Measurements from ENCODE around the gene UGT1A9.

Gene UGT1A9

DNA sequence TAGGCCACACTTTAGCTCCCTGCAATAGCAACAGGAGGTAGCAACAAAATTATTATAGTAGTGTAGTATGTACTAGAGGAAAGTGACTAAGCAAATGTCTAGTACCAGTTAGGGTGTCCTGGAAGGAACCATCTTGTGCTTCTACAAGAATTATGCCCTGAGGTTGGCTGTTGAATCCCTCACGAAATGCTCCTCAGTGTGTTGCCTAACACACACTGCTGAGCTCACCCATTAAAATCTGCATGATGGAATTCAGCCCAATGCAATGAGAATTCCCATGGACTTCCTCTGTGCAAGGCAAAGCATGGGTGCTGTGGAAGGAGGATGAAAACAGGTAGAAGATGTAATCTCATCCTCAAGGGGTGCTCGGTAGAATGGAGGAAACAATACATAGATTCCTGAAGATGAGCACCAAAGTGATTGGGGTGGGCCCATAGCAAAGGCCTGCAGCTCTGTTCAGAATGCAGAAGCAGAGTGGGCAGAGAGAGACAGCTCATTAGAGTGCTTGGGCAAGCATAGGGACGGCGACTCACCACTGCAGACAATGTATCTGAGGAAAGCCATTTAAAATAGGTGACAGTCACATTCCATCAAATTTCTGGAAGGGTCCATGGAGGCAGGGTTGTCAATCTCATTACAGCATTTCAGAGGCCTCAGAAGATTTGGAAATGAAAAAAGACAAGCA, 8.8 kb downstream of the UGT1A9 start:
- no peak overlapping the region for H3K4me3 ChIP-seq (ENCODE audit: low read length)
- no peak for DNase-seq (ENCODE audit: low read depth)
- TF ChIP-seq, protein P1, sequence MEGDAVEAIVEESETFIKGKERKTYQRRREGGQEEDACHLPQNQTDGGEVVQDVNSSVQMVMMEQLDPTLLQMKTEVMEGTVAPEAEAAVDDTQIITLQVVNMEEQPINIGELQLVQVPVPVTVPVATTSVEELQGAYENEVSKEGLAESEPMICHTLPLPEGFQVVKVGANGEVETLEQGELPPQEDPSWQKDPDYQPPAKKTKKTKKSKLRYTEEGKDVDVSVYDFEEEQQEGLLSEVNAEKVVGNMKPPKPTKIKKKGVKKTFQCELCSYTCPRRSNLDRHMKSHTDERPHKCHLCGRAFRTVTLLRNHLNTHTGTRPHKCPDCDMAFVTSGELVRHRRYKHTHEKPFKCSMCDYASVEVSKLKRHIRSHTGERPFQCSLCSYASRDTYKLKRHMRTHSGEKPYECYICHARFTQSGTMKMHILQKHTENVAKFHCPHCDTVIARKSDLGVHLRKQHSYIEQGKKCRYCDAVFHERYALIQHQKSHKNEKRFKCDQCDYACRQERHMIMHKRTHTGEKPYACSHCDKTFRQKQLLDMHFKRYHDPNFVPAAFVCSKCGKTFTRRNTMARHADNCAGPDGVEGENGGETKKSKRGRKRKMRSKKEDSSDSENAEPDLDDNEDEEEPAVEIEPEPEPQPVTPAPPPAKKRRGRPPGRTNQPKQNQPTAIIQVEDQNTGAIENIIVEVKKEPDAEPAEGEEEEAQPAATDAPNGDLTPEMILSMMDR (conservative IDR thresholded peaks at IDR 0.05; ENCODE audit: low read depth, low read length) = no peak

DNA sequence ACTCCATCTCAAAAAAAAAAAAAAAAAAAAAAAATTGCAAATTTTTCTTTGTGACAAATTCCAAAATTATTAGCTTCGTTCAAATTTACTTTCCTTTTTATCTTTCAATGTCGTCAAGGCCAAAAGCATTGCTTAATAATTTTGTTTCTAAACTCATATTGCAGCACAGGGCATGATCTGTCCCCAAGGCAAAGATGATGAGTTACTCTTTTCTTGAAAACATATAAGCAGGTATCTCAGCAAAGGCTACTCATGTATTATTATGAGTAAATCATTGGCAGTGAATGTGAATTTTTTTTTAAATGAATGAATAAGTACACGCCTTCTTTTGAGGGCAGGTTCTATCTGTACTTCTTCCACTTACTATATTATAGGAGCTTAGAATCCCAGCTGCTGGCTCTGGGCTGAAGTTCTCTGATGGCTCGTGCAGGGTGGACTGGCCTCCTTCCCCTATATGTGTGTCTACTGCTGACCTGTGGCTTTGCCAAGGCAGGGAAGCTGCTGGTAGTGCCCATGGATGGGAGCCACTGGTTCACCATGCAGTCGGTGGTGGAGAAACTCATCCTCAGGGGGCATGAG, 9.9 kb downstream of the UGT1A9 start, which contains the start of gene UGT1A7:
UGT1A7 (plus strand) TSS at position 381 of the 579 bp plus-strand sequence; CDS start at position 418, 37 bp downstream.
- H3K4me3 ChIP-seq (ENCODE audit: low read length) = no peak within 1 kb of the TSS
- TF ChIP-seq, protein P1 (conservative IDR thresholded peaks at IDR 0.05; ENCODE audit: low read depth, low read length) = no peak
- no peak for DNase-seq (ENCODE audit: low read depth)

DNA sequence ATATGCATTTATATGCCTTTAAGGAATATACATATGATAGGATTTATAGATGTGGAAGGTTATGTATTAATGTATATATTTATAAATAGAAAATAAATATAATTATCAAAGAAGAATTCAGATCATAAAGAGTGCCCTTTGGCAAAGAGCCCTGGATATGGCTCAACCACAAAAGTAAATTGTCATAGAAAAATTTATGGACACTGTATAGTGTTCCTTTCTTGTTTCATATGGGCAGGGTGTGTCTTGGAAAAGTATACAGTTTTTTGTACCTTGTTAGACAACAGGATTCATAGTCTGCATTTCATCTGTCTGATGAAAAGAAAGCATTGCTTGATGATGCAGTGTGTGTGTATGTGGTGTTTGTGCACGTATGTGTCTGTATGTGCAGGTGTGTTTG, 12.9 kb downstream of the UGT1A9 start:
- TF ChIP-seq, protein P1 (conservative IDR thresholded peaks at IDR 0.05; ENCODE audit: low read depth, low read length) = no peak
- H3K4me3 ChIP-seq (ENCODE audit: low read length) = no peak overlapping the region
- DNase-seq (ENCODE audit: low read depth) = no peak

DNA sequence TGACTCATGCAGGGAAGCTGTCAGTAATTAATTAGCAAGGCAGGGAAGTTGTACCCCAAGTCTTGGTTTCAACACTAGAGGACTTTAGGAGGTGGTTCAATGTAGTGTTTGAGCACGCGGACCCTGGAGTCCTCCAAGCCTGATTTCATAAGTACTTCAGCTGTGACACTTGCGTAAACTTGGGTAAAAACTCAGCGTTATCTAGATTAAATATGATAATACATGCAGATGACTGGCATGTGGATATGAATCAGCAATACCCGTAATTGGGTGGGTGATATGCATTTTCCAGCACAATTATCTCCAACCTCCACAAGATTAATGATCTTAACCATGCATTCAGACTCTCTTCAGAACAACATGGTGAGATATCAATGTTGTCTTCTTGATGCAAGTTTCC, 15.2 kb downstream of the UGT1A9 start:
- no peak for DNase-seq (ENCODE audit: low read depth)
- no peak overlapping the region for H3K4me3 ChIP-seq (ENCODE audit: low read length)
- TF ChIP-seq, protein P1 (conservative IDR thresholded peaks at IDR 0.05; ENCODE audit: low read depth, low read length) = no peak

DNA sequence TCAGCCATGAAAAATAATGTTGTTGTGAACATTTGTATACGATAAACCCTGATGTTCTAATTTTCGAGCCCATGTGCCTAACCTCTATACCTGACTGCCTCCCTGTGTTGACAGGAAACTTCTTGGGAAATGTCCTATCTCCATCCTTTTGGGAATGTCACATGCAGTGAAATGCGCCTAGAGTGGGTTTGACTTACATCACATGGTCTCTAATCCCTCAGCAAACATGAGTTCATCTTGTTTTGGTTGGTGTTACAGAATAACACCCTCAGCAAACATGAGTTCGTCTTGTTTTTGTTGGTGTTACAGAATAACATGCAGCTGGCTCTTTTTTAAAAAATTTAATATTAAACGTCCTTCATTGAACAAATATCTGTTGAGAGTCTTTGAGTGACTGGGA, 16.6 kb downstream of the UGT1A9 start:
- no peak overlapping the region for H3K4me3 ChIP-seq (ENCODE audit: low read length)
- DNase-seq (ENCODE audit: low read depth) = no peak
- TF ChIP-seq, protein P1 (conservative IDR thresholded peaks at IDR 0.05; ENCODE audit: low read depth, low read length) = no peak

DNA sequence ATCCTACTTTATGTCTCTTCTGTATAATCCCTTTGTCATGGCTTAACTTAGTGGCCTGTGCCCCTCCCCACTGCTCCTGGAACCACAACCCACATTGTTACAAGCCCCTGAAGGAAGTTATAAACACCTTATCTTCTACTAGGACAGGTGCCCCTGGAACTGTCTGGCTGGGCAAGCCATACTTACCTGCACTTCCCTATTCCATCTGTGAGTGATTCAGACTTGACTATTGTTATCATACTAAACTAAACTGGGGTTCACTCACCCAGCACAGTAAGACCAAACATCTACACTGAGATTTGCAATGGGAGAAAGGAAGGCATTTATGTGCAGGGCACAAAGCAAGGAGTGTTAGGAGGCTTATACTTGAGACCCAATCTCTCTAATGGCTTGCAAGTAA, 17.3 kb downstream of the UGT1A9 start:
- H3K4me3 ChIP-seq (ENCODE audit: low read length) = no peak overlapping the region
- TF ChIP-seq, protein P1 (conservative IDR thresholded peaks at IDR 0.05; ENCODE audit: low read depth, low read length) = no peak
- no peak for DNase-seq (ENCODE audit: low read depth)

DNA sequence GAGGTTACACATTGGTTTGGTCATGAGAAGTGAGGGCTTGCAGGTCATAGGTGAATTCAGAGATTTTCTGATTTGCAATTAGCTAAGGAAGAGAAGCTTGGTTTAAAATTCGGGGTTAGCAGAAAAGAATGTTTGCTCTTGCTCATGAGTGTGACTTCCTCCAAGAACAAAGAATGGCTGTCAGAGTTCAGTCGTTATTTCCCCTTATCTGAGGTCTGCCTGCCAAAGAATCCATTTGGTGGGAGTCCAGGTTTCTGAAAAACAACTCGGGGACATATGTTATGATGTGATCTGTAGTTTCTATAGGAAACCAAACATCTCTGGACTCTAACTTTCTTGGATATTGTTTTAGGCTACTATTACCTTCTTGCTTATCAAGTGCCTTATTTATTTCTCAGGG, 17.8 kb downstream of the UGT1A9 start:
- TF ChIP-seq, protein P1 (conservative IDR thresholded peaks at IDR 0.05; ENCODE audit: low read depth, low read length) = no peak
- no peak overlapping the region for H3K4me3 ChIP-seq (ENCODE audit: low read length)
- DNase-seq (ENCODE audit: low read depth) = no peak
